Measurements from ENCODE around the gene SH3PXD2A.
"Not testable (repeated sequence)": the region's sequence is repeated elsewhere in the genome, so short reads cannot be mapped to it uniquely, and the experiment has no call there.

The SH3PXD2A gene

DNA sequence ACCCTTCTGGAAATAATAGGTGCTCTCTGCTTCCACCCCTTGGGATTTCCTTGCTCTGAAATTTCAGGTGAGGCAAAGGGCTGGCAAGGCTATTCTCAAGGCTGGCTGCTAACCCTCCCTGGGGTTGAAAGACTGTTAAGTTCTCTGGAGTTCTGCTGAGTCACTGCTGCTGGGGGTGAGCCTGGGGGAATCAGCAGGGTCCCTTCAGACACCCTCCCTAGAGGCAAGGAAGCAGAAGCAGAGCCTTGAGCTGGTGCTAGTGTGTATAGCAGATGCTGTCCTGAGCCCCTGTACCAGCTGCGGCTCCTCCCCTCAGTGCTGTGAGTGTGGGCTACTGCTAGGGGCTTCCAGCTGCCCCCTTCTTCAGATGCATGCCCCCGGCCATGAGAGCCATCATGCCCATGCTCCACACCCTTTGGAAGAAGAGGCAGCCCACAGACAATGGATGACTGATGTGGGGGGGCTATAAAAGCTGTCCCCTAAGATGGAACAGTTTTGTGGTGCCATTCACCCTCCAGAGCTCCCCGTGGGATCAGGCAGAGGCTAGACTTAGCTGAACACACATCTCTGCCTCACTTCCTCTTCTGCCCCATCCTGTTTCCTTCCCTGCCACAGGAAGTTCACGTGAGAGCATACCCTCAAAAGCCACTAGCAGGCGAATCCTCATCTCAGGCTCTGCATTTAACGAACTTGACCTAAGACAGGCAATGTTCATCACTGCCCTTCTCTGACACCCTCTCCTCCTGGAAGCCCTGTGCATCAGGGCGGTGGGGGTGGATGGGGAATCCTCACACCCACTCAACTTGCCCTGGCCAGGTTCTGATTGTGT lies 91.8 kb downstream of the SH3PXD2A start:
- no peak for DNase-seq

DNA sequence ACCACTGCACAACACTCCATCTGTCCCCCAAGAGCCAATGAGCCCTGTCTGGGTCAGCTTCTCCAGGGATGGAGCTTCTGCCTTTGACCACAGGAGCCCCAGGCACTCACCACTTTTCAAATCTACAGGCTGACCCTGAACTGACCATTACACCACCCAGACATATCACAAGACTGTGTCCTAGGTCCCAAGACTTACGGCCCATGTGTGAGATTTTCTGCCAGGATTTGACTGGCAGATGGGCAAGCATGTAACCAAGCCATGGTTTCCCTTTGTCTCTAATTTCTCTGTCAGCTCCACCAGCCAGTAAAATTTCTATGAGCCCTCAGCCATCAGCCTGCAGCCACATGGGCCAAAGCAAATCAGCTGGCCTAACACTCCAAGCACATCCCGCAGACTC lies 92.5 kb downstream of the SH3PXD2A start:
- no peak for DNase-seq

DNA sequence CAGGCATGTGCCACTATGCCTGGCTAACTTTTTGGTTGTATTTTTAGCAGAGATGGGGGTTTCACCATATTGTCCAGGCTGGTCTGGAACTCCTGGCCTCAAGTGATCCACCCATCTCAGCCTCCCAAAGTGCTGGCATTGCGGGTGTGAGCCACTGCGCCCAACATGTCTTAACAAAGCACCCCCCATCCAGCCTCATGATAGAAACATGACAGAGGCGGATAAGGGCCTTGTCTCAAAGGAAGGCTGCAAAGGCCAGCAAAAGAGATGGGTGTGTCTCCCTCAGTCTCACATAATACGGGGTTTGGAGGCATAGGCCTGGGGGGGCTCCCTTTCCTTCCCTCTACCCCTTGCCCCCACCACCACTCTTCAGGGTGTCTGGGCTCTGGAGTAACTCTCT lies 93.2 kb downstream of the SH3PXD2A start:
- DNase-seq, result no peak

DNA sequence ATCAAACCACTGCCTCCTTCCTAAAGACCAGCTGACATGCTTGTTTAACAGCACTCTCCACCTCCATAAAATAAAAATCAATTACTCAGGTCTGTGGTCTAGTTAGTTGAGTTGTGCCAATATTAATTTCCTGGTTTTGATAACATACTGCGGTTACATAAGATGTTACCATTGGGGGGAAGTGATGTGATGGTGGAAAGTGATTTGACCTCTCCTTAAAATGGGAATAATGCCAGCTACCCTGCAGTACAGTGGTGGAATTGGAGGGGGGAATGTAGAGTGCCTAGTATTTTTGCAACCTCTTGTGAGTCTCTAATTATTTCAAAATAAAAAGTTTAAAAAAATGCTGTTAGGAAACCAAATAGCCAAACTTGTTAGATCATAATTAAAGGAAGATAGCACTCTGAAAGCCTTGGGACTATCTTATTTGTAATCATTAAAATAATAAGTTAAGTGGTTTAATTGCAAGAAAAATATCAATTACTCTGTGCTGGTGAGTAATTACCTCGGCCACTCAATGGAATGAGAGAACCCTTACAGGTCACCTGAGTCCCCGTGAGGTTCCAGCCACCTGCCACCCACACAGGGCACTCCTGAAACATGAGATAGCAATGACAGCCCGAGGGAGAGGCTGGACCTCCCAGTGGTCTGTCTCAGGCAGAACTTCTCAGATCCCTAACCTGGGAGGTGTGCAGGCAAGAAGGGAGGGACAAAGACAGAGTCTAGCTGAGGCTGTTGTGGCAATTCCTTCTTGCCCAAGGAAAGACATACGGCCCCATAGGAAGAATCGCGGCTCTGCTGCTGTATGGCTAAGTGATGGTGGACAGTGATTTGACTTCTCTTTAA lies 94.1 kb downstream of the SH3PXD2A start:
- peak; percentile 47 for DNase-seq

DNA sequence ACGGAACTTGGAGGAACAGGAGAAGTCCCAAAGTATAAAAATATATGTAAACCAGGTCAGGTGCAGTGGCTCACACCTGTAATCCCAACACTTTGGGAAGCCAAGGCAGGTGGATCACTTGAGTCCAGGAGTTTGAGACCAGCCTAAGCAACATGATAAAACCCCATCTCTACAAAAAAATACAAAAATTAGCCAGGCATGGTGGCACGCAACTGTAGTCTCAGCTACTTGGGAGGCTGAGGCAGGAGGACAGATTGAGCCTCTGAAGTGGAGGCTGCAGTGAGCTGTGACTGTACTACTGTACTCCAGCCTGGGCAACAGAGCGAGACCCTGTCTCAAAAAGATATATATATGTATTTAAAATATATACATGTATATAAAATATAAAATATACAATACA lies 95.1 kb downstream of the SH3PXD2A start:
- DNase-seq, result not testable (repeated sequence)

DNA sequence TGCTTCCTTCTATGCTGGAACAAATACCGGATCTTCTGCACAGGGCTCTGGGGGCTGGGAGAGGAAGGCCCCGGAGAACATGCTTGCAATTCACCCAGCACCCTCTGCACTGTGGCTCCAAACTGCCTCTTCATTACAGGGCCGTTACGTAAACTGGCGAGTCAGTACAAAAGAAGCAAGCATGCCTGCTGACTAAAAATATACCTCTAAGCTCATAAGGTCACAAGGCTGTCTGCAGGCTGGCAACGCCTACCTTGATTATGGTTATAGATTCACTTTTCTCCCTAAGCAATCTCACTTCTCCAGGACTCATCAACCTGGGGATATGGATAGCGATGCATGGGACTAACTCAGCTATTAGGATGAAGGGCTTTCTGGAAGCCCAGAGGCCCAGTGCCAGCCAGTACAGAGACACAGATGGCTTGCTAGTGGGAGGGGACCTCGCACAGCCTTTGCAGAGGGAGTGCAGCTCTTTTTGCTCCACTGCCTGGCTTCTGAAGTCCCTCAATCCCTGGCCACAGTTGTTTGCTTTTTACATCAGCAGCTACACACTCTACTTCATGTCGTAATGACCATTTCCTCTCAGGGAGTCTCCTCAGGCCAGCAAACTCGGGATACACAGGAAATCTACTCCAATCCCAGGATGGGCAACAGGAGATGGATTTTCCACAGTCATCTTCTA lies 96.1 kb downstream of the SH3PXD2A start:
- DNase-seq, result no peak

DNA sequence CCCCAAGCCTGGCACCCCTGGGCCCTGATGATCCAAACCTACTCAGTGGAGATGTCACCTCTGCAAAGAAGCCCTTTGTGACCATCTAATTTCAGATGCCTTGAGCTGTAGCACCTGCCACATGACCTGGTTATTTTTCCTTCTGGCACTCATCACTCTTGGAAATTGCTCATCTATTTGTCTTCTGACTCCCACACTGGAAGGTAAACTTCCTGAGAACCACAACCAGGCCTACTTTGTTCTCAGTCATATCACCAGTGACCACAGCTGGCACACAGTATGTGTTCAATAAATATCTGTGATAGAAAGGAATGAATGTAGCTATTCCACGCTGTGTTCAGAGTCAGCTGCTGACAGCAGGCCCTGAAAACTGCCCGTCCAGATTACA lies 97.1 kb downstream of the SH3PXD2A start:
- no peak for DNase-seq

DNA sequence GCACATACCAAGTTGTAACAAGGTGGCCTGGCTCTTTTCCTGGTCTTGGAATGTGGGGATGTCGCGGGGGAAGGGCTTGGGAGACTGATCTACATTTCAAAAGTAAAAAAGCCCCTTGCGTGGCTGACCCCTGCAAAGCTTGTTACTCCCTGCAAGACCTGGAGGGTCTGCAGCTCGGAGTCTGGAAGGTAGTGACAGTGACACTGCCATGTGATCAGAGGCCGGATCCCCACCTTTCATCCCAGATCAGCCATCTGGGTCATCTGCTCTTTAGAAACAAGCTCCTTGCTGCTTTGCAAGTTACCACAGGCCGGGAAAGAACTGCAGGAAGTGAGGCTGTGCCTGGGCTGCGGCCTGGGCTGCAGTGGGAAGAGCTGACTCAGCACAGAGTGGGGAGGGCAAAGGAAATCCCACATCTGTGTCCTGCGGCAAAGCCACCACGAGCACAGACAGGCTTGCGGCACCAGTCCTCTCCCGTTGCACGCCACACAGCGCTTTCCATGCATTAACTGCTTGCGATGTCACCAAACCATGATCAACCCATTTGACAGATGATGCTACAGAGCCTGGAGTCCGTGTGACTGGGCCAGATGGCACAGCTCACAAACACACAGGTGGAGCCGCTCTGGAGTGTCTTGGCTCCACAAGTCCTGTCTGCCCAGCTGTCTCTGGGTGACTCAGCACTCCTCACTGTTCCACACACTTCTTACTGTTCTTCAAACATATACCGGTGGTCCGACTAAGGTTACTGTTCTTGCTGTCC lies 97.7 kb downstream of the SH3PXD2A start:
- no peak for DNase-seq

DNA sequence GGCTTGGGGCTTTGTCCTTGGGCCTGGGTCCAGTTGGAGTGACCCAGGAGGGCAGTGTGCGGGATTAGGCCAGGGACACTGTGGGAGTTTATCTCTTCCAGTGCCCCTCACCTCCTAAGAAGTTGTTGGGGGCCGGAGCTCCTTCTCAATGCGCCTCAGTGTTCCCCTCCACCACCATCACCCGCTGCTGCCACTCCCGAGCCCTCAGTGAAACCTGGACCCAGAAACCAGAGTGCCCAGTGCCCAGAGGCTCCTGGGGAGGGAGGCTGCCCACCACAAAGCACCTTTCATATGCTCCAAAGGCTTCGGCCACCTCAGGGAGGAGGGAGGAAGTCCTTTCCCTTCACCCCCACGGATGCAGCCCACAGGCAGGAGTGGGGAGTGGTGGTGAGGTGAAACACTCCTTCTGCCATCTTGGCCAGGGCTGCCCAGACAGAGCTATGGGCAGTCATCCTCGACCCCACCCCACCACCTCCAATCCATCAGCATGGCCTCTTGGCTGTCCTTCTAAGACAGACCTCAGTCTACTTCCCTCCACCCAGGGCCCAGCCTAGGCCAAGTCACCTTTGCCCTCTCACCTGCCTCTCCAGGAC lies 99.0 kb downstream of the SH3PXD2A start:
- DNase-seq, result no peak

DNA sequence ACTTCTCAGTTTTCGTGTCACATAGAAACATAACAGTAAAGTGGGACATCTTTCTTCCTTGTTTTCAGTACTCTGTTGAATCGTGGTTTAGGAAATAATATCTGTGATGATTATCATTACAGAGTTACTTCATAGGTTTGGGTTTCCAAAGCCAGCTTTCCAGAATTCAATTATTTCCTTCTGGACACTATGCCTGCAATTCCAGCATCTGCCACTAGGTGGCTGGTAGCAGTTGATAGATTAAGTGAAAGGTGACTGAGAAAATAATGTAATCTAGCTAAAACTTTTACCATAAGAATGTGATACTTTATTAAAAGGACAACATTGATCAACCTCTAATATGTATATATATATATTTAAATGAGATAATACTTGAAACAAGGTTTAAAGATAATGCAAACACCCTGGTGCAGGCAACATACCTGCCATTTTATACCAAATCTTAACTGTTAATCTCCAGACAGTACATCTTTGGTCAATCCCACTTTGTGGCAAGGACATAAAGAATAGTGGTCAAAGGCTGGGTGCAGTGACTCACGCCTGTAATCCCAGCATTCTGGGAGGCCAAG lies 102.6 kb downstream of the SH3PXD2A start:
- DNase-seq, result no peak

DNA sequence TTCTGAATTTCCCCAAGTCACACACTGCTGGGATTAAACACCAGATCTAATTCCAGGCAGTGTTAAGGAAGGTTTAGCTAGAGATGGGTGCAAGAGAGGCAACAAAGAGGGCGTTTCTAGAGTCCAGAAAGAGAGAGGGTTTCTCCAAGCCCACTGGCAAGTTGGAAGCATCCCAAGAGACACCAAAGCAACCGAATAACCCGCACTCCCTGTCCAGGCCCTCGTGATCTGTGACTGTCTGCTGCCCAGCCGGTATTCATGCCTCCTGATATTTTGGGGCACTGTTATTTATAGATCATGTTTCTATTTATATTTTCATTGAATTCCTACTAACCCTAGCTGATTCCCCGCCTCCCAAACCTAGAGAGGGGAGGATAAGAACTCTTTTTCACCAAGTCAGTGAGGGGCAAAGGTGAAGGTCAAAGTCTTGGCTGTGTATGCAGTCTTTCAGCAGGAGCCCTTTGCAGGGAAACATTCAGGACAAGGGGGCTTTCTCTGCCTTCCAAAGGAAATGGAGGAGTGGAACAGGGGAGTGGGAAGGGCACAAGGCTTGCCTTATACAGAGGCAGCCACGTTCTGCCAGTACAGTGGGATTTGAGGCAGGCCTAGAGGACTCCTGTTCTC lies 103.6 kb downstream of the SH3PXD2A start:
- DNase-seq, result no peak

DNA sequence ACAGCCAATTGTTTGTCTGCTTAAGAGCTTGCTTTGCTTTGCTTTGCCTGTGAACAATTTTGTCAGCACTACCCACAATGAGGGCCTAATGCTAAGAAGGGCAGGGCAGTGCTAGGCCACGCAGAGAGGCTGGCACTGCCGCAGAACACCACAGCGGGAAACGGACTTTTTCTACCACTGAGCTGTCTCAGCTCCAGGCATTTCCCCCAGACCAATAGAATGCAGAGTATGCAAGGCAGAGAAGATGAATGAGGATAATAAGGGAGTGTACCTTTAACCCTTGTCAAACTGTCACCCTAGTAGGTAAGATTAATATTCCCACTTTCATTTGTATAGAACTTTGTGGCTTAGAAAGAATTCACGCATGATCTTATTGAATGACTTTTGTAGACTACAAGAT lies 104.5 kb downstream of the SH3PXD2A start:
- DNase-seq, result no peak

DNA sequence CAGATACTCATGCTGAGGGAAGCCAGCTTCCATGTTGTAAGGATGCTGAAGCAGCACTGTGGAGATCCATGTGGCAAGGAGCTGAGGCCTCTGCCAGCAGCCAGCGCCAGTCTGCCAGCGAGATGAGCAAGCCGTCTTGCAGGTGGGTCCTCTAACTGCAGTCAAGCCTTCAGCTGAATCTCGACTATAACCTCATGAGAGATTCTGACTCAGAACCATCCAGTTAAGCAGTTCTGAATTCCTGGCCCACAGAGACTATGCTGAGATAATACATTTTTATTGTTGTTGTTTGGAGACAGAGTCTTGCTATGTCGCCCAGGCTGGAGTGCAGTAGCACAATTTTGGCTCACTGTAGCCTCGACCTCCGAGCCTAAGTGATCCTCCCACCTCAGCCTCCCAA lies 105.6 kb downstream of the SH3PXD2A start:
- DNase-seq, result no peak

DNA sequence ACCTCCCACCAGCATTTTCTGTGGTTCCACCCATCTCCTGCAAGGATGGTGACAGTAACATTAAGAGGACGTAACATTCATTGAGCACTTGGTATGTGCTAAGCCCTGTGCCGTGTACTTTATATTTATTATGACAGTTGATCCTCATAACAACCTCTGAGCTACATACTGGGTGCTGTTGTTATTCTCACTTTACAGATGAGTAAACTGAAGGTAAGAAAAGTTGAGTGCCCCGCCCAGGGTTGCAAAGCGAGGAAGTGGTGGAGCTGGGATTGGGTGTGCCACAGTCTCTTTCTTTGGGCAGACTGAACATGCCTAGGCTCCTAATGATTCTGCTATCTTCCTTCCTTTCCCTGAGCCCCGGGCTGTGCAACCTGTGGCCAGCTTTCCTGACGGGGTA lies 107.4 kb downstream of the SH3PXD2A start:
- no peak for DNase-seq

DNA sequence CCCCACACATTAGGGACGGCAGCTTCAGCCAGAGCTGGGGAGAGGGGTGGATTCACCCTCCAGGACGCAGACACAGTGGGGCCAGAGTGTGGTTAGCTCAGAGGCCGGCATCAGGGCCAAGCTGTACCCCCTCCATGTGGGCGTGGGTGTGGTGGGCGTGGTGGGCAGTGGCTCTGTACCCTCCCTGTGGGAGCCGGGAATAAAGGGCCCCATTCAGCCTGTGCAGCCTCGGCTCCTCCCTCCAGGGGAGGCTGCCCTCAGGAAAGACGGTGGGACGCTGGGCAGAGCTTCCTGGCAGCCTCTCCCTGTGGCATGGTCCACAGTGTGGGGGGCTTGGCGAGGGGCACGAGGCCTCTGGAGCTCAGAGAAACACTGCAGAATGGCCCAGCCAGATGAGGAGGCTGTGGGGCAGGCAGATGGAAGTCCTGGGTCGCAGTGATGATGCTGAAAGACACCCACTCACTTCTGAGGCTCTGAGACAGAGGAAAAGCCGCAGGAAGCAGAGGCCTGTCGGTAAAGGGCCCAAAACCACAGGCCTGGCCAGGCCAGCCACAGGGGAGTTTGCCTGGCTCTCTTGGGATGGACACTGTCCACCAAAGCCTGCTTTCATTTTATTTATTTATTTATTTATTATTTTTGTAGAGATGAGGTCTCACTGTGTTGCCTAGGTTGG lies 108.0 kb downstream of the SH3PXD2A start:
- DNase-seq, result no peak

DNA sequence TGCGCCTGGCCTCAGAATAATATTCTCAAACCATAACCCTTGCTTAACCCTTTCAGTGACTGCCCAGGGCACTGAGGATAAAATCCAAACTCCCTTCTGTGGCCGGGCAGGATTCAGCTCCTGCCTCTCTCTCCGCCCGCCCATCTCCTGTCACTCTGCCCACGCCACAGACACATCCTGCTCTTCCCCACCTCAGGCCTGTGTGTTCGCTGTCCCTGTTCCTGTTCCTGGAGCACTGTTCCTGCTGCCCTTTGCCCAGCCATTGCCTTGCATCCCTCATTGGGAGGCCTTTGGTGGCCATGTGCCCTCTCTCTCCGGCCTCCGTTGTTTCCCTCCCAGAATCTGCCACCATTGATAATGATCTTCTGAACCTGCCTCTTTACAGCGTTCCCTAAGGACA lies 108.8 kb downstream of the SH3PXD2A start:
- no peak for DNase-seq

DNA sequence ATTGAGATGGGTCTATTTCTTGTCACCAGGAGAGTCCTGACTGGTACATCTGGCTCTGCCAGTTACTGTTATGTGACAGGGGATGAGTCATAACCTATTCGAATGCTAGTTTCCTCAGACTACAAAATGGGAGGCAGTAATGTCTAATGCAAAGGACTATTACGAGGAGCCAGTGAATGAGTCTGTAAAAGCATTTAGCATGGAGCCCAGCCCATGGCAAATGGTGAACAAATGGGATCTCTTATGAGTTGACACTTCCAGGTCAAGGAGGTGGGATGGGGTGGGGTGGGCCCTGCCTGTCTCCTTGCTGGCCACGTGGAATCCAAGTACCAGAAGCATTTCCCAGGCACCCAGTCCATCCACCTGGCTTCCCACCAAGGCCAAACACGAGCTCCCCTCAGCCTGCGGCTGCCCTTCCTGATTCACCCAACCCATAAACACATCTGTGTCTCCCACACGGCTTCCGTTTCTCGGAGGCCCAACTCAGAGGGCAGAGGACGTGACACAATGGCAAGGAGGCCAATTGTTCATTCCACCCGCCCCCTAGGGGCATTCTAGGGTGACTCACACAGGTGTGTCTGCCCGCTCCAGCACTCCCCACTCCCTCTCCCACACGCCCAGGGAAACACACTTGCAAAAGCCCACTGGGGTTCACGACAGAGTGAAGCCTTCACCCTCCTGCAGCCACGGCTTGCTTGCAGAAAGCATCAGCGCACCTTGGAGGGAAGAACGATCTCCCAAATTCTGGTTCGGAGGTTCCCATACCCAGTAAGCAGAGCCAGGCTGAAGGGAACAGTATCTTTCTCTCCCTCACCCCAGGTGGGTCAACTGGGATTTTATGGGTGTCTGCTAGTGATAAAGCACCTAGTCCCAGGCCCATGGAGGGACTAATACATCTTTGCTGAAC lies 109.8 kb downstream of the SH3PXD2A start:
- DNase-seq, result no peak

DNA sequence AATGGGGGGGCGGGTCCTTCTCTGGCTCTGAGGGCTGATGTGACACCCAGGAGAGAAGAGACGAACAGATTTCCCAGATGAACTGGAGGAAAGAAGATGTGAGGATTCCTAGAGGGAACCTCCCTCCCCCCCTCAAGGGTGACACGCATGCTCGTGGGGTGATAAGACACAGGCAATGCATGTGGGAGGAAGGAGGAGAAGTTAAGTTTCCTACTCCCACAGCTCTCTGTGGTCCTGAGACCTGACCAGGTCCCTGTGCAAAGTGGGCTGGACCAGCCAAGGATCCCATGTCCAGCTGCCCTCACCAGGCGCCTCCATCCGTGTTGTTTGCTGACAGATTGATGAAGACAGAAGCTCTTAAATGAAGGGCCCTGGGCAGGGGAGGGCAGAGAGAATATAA lies 112.6 kb downstream of the SH3PXD2A start:
- DNase-seq, result no peak

DNA sequence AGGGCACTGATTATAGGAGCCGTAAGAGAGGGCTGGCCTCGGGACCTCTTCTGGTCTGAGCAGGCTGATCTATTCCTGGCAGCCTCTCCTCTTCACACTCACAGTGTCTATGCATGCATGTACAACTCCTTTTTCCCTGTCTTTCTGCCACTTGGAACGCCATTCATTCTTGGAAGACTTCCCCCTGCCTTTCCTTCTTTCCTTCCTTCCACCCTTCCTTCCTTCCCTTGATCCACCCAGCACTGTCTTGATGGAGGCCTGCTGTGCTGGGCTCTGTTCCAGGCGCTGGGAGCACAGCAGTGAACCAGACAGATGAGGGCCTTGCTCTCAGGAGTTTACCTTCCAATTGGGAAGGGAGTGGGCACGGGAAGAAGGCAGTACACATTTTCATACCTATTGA lies 114.8 kb downstream of the SH3PXD2A start:
- no peak for DNase-seq
